PC-9 (cell line): ENCODE data around the gene HSD11B1L. TPM values are rescaled to one million over a fixed set of nuclear protein-coding genes. Genes with fewer than 3 reads are reported as not detected.

ENCODE experiments used
- BruUV-seq: library from RNA; stranded (reverse); fragments of 400-500 nt; replicated peaks from 2 replicates; lab custom pipeline; 2021; lab: Mats Ljungman, UMichigan
- CTCF ChIA-PET: fragments of 300-600 bp; sonication (Branson Sonifier 250); formaldehyde crosslinking; loops from one replicate; lab custom pipeline; 2022; ENCODE audit warnings: antibody characterized with exemption; lab: Charles Lee
- POLR2A ChIA-PET: fragments of 300-600 bp; sonication (Branson Sonifier 250); formaldehyde crosslinking; loops from one replicate; lab custom pipeline; 2022; ENCODE audit warnings: antibody characterized with exemption; ENCODE audit not compliant: unreplicated experiment; lab: Charles Lee
- DNase-seq, 2 experiments: peaks; one replicate each; pipeline versions ENCODE4 v3.0.0 to v3.0.0-alpha.2; 2015 to 2022; ENCODE audit warnings: mixed read lengths in 1 of 2
- H2AFZ ChIP-seq: fragments of 200-600 bp; sonication (generic); 2 replicates; pipeline ENCODE4 v1.8.1; 2017; ENCODE audit warnings: antibody characterized with exemption
- H3F3A ChIP-seq: fragments of 200-600 bp; sonication (generic); 2 replicates; pipeline ENCODE4 v1.8.1; 2017; ENCODE audit warnings: antibody characterized with exemption, mild to moderate bottlenecking, low read depth; ENCODE audit not compliant: insufficient read depth
- H3K27ac ChIP-seq: fragments of 200-600 bp; sonication (generic); 2 replicates; pipeline ENCODE4 v1.6.1; 2016; ENCODE audit warnings: mixed run types
- H3K27me3 ChIP-seq: fragments of 200-600 bp; sonication (generic); 2 replicates; pipeline ENCODE4 v1.6.1; 2016; ENCODE audit warnings: low read depth, mixed run types; ENCODE audit not compliant: insufficient read depth
- H3K36me3 ChIP-seq: fragments of 200-600 bp; sonication (generic); 2 replicates; pipeline ENCODE4 v1.6.1; 2016; ENCODE audit warnings: low read depth, mixed run types
- H3K4me1 ChIP-seq: fragments of 200-600 bp; sonication (generic); replicated peaks from 2 replicates; pipeline ENCODE4 v1.6.1; 2016; ENCODE audit warnings: mixed run types; ENCODE audit not compliant: insufficient read depth
- H3K4me2 ChIP-seq: fragments of 200-600 bp; sonication (generic); 2 replicates; pipeline ENCODE4 v1.6.1; 2017; ENCODE audit warnings: mixed run types
- H3K4me3 ChIP-seq: fragments of 200-600 bp; sonication (generic); 2 replicates; pipeline ENCODE4 v1.6.1; 2016; ENCODE audit warnings: mixed run types
- H3K79me2 ChIP-seq: fragments of 200-600 bp; sonication (generic); 2 replicates; pipeline ENCODE4 v1.6.1; 2017; ENCODE audit warnings: low read depth, mixed run types
- H3K9me2 ChIP-seq: fragments of 200-600 bp; sonication (generic); 2 replicates; pipeline ENCODE4 v1.8.1; 2017; ENCODE audit warnings: mild to moderate bottlenecking; ENCODE audit not compliant: insufficient read depth
- H3K9me3 ChIP-seq: fragments of 200-600 bp; sonication (generic); 2 replicates; pipeline ENCODE4 v1.8.1; 2016; ENCODE audit warnings: low read depth; ENCODE audit not compliant: insufficient read depth
- H4K20me1 ChIP-seq: fragments of 200-600 bp; sonication (generic); 2 replicates; pipeline ENCODE4 v1.8.1; 2017; ENCODE audit not compliant: insufficient read depth
- CTCF ChIP-seq: fragments of 200-600 bp; sonication (generic); conservative IDR thresholded peaks from 2 replicates; pipeline ENCODE4 v1.6.1; 2017; ENCODE audit warnings: mixed run types, antibody characterized with exemption, mild to moderate bottlenecking, moderate library complexity
- EZH2 ChIP-seq: fragments of 200-600 bp; sonication (generic); IDR thresholded peaks from 2 replicates; pipeline ENCODE4 v1.8.0; 2017; ENCODE audit warnings: antibody characterized with exemption, low read depth
- intact Hi-C: fragments of 100-400 bp; cut with micrococcal nuclease; formaldehyde crosslinking; loops from one replicate; pipeline ENCODE4 v1.10.0; 2022; ENCODE audit not compliant: unreplicated experiment
- total RNA-seq: library from RNA; stranded (reverse); gene quantifications from 2 replicates; pipeline ENCODE4 v1.2.3, GENCODE V29; 2021

The HSD11B1L gene
- total RNA-seq, 1 experiment from 2014 or later: 7.5 TPM

GRCh38 chr19:5695649-5696195 lies 14.9 kb downstream of the HSD11B1L start:
- TF ChIP-seq CTCF: no peak
- TF ChIP-seq EZH2: no peak
- Histone ChIP-seq H3K36me3 (peaks cover 6% of the 10 kb centered on the region; the same call in 1 of the 2 replicates), H3K9me3 (no peaks in the 10 kb centered on the region), H3F3A (peaks cover 29% of the 10 kb centered on the region), H3K9me2 (no peaks in the 10 kb centered on the region), H4K20me1 (peaks cover 42% of the 10 kb centered on the region), H3K79me2 (peaks cover 31% of the 10 kb centered on the region), H3K27me3 (no peaks in the 10 kb centered on the region), H3K27ac (no peak overlapping the region), H3K4me2 (no peak overlapping the region), H3K4me3 (no peak overlapping the region), H2AFZ (no peak overlapping the region), H3K4me1 (no peaks in the 10 kb centered on the region)
- ChIA-PET POLR2A (interaction anchor here (0.6 kb wide), 1 partner anchor 1105 kb away, joined by 3 read pairs; no protein-coding TSS in a partner anchor), CTCF (no interaction called here)
- no peak for DNase-seq
- intact Hi-C loops: no loop called here
- BruUV-seq: no TSS peak

- intact Hi-C loops: no loop called here
- POLR2A ChIA-PET: no interaction called here
Observed at GRCh38 chr19:5696196-5697021, 15.6 kb downstream of the HSD11B1L start.

More at GRCh38 chr19:5696196-5697021, 15.6 kb downstream of the HSD11B1L start:
- peaks cover 29% of the 10 kb centered on the region for H3F3A ChIP-seq
- H3K79me2 ChIP-seq: peaks cover 24% of the 10 kb centered on the region
- H2AFZ ChIP-seq: no peak overlapping the region
- CTCF ChIA-PET: no interaction called here
- peaks cover 42% of the 10 kb centered on the region for H4K20me1 ChIP-seq
- no peaks in the 10 kb centered on the region for H3K27me3 ChIP-seq
- DNase-seq: no peak
- no TSS peak for BruUV-seq
- H3K4me2 ChIP-seq: no peak overlapping the region
- H3K9me3 ChIP-seq: no peaks in the 10 kb centered on the region
- H3K4me1 ChIP-seq: no peaks in the 10 kb centered on the region
- H3K27ac ChIP-seq: no peak overlapping the region
- TF ChIP-seq CTCF: no peak
- TF ChIP-seq EZH2: no peak
- no peaks in the 10 kb centered on the region; the same call in 1 of the 2 replicates for H3K36me3 ChIP-seq
- H3K9me2 ChIP-seq: no peaks in the 10 kb centered on the region
- no peak overlapping the region for H3K4me3 ChIP-seq
